NCI-H69 (cell line): Measurements from ENCODE around the gene TP53I13.

Source experiments
- DNase-seq: peaks from one replicate; lab custom pipeline; 2025; lab: John Stamatoyannopoulos, UW

Gene TP53I13

DNA sequence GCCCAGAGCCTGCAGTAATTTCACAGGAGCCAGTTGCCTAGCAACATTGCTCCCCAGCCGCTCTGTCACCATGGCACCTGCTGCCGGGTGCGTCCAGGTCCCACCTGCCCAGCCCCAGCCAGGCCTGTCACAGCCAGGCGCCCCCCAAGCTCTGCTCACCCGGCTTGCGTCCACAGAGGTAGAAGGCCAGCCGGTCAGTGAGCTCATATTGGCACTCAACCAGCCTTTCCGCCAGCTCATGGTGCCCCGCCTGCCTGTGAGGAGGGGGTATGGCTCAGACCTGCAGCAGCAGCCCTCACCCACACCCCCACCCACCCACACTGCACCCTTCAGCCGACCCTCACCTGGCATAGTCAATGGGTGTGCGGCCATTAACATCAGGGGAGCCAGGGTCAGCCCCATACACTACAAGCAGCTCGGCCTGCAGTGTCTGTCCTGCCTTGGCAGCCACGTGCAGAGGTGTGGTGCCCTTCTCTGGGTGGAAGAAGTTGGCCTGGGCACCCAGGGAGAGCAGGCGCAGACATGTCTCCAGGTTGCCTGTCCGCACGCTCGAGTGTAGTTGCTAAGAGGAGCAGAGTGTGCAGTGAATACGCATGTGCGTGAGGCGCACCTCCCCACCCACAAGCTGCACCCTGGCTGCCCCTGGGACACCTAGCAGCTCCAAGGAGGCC lies 13.2 kb downstream of the TP53I13 start:
- peak; percentile 53 for DNase-seq

DNA sequence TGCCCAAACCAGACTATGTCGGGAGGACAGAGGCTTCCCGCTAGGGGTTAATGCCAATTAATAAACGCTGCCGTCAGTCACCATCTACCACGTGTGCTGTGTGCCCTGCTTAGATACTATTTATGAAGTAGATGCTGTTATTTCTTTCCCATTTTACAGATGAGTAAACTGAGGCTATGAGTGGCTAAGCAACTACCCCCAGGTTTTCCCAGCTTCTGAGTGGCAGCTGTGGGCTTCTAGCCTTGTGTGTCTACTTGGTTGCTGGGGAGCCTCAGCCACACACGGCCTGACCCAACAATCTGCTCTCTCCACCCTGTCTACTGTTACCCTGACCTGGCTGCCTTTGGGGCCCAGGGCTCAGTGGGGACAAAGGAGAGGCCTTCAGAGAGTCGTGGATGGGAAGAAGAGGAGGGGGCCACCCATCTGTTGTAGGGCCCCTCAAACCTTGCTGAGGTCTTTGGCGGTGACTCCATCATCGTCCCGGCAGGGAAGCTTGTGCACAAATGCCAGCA lies 13.8 kb downstream of the TP53I13 start:
- no peak for DNase-seq

DNA sequence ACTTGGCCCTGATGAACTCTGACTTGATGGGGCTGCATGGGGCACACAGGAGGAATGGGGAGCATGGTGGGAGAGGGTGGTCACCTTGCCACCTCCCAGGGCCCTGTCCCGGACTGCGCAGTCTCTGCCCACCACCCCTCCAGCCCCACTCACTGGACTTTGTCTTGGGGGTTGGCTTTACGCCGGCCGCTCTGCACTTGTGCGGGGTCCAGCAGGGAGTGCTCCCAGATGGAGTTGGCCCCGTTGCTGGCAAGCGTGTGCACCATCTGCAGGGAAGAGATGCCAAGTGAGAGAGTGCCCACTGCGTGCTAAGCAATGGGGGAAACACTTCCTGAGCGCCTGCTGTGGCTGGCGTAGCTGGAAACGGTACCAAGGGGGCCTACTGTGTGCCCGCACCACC lies 14.3 kb downstream of the TP53I13 start:
- DNase-seq: no peak

DNA sequence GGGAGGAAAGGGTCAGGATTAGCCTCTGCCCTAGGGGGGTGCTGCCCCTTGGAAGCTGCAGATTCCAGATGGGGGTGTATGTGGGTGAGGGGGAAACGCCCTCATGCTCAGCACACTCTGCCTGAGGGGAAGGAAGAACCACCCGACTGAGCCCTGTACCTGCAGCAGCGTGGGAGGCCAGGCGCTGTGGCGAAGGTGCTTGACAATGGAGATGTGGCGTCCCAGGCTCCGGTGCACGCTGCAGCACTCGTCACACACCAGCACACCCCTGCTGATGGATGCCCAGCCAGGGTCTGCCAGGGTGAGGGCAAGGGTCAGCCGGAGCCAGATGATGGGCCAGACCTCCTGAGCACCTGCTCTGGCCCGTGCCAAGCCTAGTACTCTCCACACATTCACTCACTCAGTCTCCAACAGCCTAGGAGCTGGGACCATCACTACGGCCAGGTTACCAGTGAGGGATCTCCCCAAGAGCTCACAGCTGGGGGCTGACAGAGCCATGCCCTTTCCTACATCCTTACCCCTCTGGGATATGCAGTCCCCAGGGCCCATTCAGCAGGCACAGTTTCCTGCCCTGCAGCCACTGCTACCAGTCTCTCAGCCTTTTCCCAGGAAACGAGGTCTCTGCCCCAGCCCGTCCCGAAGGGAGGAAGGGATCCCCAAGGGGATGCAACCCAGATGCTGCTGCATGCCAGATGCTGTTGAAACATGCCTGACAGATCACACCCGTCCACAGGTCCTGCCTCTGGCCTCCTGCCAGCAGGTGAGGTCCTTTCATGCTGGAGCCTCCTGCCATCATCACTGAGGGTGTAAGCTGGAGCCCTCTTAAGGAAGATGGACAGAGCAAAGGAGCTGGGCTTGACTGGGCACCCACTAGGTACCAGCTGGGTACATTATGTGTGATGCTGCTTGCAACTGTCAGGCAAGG lies 15.1 kb downstream of the TP53I13 start:
- DNase-seq: peak; percentile 91

DNA sequence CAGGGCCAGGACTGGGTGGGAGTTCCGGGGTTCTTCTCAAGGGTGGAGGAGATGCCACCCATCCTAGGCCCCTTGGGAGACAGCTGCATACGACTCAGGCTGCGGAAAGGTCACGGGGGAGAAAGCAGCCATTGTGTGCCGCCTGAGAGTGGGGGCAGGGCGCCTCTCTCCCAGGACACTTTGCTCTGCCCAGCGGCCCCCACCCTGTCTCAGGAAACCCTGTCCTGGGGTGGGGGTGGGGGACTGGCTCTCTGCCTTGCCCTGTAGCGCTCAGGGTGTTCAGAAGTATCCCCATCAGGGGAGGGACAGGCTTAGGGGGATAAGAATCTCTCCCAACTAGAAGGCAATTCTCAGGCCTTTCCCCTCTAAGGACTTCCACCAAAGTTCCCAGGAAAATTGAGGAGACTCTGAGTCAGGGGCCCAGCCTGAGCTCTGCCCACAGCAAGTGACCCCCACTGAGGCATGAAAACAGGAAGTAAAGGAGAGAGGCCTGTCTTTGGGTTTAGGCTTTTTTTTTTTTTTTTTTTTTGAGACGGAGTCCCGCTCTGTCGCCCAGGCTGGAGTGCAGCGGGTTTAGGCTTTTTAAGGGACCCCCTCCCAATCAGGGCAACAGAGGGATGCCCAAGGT lies 16.1 kb downstream of the TP53I13 start:
- DNase-seq: no peak

DNA sequence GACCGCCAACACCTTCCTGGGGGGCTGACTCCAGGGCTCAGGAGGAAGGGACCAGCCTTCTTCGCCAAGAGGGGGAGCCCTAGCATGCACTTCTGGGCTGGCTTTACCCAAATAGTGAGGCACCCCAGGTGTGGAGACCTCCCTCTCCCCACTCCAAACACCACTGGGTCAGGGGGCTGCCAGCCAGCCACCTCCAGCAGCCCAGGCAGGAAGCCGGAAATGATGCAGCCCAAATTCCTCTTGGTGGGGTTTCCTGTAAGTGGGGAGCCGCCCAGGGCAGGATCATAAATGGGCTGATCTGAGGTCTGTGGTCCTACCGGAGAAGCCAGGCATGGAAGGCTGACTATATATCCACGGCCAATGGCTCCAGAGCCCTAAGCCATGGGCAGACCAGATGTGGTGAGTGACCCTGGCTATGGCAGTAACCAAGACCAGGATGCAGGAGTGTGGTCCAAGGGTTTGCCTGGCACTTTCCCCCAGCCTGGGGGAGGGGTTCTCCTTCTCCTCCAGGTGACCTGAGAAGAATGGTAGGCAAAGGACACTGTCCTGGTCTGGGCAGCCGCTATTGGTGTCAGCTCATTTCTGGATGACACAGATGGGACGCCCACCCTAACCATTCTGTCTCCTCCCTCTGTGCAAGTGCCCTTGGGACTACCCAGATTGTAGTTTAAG lies 16.7 kb downstream of the TP53I13 start:
- DNase-seq: no peak

DNA sequence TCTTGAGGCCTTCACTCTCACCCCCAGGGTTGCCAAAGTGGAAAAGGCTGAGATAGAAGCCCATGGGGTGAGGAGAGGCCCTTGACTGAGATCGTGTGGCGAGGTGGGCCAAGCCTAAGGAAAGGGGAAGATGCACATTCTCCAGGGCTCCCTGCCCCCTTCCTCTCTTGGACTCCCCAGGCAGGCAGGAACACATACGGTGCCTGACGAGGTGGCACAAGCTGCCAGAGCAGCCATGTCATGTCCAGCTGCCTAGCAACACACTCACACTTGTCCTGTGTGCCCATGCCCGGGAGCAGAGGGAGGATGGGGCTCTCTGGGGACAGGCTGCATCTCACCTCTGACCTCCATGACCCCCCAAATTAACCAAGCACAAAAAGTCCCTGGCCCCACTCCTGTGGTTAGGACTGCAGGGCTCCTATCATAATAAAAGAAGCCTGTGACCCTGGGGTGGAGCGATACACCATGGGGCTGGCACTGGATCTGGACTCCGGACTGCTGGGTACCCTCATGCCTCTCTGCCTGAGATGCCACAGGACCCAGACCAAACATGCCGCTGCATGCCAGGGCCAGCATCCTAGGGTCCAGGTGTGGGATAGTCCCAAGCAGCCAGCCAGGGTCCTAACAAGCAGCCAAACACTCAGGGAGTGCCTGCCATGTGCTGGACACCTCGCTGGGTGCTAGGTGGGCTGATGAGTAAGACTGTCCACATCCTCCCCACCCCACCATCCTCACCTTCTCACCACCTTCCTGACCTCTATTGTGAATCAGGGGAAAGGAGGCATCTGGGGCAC lies 18.4 kb downstream of the TP53I13 start:
- DNase-seq: no peak

DNA sequence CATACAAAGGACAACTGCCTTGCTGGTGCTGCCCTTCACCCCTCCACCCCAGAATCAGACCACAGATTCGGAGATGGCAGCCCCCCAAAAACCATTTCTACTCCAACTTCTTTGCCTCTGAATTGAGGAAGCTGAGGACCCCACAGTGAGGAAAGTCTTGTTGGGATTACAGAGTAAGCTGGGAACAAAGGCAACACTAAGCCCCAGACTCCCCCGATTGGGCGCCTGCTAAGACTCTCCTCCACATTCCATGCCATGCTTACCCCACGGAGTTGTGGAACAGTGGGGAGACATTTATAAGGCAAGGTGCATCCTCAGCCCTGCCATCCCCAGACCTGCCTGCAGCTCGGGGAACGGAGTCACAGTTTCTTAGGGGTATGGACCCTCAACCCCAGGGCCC lies 19.1 kb downstream of the TP53I13 start:
- DNase-seq: no peak

DNA sequence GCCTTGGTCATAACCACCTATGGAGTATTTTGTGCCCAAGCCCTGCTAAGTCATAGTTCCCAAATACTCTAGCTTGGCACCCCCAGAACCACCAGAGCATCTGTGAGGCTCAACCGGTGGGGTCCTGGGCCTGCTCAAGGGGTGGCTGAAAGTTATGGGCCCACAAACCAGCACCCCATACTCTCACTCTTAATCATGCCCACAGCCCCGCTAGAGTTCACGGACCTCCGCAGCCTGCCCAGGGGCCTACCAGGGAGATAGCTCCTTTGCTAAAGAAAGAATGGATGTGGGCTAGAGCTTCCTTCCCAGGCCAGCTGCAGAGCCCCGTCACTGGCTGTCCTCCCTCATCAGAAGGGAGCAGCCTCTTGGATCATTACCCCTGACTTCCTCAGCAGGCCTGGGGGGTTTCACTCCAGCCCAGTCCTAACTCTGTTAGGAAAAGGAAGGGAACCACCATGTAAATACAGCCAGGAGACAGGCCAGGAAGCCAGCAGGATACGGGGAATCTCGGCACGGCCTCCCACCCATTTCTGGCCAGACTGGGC lies 19.6 kb downstream of the TP53I13 start:
- no peak for DNase-seq

DNA sequence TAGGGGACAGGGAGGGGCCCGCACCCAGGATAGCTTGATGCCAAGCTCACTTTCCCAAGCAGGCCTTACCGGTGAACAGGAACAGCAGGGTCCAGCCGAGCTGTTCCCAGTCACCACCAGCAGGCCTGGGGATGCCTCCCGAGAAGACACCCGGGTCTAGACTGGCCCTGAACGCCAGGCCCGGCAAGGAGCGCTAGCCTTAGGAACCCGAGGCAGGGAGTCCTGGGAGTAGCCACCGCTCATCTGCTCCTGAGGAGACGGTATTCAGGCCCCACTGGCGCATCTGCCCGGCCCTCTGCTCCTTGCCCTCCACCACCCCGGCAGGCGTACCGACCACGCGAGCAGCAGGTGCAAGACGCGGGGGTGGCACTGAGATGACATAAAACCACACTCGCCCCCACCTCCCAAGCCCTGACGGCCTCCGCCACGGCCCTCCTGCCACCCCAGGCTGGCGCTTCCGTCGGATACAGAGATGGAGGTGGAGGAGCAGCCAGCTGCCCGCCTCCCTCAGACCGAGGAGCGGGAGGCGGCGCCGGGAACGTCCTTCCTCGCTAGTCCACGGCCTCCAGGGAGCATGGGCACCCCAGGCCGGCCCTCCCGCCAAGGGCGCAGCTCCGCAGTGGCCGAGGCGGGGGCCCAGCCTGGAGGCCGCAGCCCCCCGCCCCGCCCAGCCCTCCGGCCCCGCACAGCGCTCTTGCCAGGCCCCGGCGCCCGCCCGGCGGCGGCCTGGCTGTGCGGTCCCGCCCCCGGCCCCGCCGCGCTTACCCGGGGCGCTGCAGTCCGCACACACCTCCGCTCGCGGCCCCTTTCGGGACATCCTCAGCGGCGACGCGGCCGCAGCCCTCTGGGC lies 20.3 kb downstream of the TP53I13 start:
- peak; percentile 76 for DNase-seq

DNA sequence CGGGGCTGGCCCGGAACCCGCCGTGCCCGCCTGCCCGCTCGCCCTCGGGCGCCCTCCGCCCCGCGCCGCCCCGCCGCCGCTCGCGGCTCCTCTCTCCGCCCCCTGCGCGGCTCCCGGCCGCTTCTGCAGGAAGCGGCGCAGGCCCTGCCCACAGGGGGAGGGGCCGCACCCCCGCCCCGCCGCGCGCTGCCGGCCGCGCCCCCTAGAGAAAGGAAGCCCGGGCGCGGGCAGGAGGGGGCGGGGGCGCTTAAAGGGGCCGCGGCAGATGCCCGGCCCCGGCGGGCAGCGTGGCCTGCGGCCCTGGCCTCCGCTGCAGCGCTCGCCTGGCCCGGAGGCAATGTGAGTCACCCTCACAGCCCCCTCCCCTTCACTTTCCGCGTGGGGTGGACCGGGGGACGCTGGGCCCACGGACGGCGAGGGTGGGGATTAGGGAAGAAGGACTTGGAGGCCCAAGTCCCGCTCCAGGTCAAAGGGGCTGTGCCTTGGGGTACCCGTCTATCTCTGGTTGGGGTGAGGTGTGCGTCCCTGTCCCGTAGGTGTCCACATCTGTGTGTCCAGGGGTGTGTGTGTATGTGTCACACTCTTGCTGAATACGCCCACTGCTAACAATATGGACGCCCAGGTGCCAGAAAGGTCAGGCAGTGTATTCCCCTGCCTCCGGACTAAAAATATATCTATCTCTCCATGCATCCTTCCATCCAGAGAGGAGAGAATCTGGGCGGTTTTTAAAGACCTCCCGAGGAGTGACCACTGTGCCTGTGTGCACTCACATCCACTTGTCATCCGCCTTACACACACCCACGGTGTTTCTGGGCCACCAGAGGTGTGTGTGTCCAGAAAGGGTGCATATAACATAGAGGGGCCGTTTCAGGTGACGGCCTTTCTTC lies 21.3 kb downstream of the TP53I13 start, which contains the start of gene GIT1:
TSS of gene GIT1 (minus strand) at position 125 of the 887 bp plus-strand sequence. CDS start 270 bp downstream, outside the sequence.
- peak; percentile 97 for DNase-seq

DNA sequence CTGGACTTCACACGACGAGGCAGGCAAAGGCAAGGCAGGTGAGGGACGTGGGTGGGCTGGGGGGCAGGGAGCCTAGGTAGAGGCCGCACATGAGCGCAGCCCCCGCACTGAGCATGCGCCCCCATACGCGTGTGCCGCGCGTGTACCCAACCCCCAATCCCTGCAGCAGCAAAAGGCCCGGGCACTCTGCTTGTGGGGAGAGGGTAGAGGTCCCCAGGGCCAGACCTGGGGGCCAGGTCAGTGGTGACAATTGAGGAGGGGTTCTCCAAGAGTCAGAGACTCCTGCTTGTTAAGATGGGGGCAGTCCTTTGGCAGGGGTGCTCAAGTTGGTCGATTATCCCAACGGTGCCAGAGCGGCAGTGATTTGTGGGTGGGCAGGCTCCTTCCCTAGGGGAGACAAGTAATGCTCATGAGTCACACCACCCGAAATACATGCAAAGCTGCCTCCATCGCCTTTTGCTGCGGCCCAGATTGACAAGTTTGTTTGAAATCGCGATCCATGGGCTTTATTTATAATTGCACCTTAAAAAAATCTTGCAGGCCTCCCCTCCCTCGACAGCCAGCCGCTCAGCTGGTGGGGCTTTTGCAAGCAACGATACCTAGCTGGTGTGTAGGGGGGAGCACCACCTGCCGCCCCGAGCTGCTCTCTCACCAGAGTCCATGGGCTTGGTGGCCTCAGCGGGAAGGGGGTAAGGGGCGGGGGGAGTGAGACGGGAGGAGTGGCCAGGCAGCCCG lies 22.1 kb downstream of the TP53I13 start:
- peak; percentile 87 for DNase-seq

DNA sequence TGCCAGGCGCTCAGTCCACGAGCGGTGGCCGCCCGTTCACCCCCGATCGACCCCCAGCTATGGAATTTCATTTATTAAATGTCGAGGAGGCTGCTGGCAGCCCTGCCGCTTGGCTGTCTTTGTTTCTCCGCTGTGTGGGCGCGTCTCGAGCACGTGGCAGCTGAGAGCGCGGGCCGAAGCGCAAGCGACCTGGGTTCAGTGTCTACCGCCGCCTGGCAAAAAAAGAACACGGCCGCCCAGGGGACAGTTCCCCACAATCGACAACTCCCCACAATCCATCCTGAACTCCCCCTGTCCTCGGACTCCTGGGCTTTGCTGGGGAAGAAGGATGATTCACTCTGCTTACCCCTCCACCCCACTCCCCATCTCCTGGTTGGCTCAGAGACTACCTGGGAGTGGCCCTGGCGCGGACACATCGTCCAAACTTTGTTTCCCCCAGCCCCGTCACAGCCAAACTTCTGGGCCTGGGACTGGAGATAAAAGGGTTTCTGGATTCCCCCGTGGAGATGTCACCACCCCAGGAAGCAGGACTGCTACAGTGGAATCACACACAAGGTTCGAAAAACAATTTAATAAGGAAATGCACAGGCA lies 22.7 kb downstream of the TP53I13 start:
- DNase-seq: peak; percentile 92

DNA sequence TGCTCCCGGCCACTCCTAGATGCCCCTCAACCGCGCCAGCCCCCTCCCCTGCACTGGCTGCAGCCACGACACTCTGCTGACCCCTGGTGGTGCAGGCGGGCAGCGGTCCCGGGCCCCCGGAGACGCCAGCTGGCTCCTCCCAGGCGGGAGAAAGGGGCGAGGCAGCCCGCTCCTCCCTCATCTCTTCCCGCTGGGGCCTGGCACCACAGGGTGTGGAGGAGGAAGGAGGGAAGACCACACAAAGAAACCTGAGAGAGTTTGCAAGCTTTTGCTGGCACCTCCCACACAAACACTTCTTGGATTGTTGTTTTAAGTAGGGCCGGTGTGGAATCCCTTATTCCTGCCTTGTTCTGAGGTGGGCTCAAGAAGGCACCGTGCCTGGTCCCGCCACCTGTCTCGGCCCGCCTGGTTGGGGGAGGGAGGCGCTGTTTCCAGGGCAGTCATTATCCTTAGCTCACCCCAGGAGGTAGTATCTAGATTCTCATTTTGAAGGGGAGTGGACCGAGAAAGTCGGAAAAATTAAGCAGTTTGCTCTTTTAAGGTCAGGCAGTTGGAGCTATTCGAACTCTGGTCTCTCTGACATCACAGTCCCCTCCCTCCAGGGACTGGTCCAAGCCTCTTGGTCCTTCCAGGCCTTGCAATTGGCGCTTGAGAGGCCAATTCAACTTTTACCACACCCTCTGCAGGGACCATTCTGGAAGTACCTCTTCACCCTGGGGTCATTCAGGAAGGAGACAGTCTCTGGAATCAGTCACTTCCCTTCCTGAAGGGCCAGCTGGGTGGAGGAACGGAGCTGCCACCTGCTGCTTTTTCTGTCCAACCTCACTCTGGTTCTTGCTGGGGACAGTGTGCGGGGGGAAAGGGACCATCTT lies 23.5 kb downstream of the TP53I13 start:
- peak; percentile 97 for DNase-seq

DNA sequence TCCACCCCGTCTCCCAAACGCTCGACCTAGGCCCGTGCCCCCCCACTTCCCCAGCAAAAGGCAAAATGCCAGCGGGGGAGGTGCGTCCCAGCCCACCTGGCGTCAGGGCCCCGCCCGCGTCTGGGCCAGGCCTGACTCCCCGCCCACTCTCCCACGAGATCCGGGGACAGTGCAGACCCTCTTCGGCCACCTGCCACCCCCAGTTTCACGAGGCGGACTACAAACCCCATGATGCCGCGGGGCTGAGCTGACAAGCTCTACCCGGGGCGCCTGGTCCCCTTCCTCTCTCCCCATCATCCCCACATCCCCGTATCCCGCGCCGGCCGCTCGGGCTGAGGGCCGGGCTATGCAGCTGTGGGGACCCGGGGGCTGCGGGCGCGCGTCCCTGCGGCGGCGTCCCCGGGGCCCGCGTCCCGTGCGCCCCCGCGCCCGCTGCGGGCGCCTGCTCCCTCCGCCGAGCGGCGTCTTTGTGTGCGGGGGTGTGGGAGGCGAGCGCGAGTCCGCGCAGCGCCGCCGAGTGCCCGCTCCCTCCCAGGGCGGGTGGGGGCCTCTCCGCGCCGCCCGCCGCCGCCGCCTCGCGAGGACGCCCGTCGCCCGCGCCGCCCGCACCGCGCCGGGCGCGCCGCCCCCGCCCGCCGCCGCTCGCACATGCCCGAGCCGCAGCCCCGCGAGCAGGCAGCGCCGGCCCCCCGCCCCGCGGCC lies 24.5 kb downstream of the TP53I13 start, which contains the start of gene ANKRD13B:
TSS of gene ANKRD13B (plus strand) at position 283 of the 702 bp plus-strand sequence. CDS start 490 bp downstream, outside the sequence.
- DNase-seq: peak; percentile 92
